LNCAP (cell line): ENCODE results near the gene FERMT2.

ENCODE experiments used
- CTCF ChIP-seq: fragments of 450-650 bp; IDR thresholded peaks from 2 replicates; pipeline ENCODE4 v1.5.1; 2017; ENCODE audit warnings: mild to moderate bottlenecking

Gene FERMT2

DNA sequence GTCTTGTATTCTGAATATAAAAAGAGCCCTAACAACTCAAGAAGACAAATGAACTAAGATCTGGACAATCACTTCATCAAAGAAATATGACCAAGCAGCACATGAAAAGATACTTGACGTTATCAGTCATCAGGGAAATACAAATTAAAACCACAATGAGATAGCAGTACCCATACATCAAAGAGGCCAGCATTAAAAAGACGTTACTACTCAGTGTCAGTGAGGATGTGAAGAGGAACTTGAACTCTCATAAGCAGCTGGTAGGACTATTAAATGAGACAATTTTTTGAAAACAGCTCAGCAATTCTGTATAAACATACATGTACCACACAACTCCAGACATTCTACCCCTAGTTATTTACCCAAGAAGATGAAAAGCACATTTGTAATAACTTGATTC, 55.9 kb downstream of the FERMT2 start:
- no peak for TF ChIP-seq CTCF

GRCh38 chr14:52891800-52892199, 59.0 kb downstream of the FERMT2 start:
- no peak for TF ChIP-seq CTCF

GRCh38 chr14:52888839-52889838, 61.7 kb downstream of the FERMT2 start:
- TF ChIP-seq CTCF = no peak

DNA sequence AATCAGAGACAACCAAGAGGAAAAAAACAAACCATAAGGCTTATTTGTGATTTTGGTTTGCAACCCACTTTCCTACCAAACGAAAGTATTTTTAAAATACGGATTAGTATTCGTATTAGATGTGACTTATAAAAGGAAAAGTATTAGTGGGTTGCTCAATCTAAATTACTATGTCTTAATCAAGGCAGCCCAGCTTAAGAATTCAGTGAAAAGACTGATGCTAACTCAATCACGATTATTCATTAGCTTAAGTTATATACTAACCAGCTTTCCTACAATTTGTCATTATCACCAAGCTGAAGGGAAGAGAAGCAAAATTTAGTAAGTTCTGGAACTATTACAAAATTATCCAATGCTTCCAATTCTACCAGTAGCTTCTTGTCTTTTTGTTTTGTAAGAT, 62.7 kb downstream of the FERMT2 start:
- no peak for TF ChIP-seq CTCF

GRCh38 chr14:52885230-52885629, 65.6 kb downstream of the FERMT2 start:
- TF ChIP-seq CTCF = no peak

GRCh38 chr14:52883658-52884057, 67.2 kb downstream of the FERMT2 start:
- TF ChIP-seq CTCF = no peak

DNA sequence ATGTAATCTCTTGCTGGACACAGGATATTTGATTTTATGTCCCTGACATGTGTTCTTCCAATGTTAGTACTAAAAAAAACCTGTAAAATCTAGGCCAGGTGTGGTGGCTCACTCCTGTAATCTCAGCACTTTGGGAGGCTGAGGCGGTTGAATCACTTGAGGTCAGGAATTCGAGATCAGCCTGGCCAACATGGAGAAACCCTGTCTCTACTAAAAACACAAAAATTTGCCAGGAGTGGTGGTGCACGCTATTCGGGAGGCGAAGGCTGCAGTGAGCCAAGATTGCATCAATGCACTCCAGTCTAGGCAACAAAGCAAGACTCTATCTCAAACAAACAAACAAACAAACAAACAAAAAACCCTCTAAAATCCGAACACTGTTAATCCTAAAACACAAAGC, 68.0 kb downstream of the FERMT2 start:
- no peak for TF ChIP-seq CTCF
